Stimulated activated CD8-positive, alpha-beta memory T cell treated with anti-CD3 and anti-CD28 coated beads, Interleukin-7, amount 100 ng/mL, for 4 hours (primary cell): ENCODE data around the gene ACSF2.

Experiments
- DNase-seq, 2 donors: peaks; one replicate each; pipeline ENCODE4 v3.0.0-alpha.2; 2020; ENCODE audit warnings: low read depth in 2 of 2

ACSF2 gene

DNA sequence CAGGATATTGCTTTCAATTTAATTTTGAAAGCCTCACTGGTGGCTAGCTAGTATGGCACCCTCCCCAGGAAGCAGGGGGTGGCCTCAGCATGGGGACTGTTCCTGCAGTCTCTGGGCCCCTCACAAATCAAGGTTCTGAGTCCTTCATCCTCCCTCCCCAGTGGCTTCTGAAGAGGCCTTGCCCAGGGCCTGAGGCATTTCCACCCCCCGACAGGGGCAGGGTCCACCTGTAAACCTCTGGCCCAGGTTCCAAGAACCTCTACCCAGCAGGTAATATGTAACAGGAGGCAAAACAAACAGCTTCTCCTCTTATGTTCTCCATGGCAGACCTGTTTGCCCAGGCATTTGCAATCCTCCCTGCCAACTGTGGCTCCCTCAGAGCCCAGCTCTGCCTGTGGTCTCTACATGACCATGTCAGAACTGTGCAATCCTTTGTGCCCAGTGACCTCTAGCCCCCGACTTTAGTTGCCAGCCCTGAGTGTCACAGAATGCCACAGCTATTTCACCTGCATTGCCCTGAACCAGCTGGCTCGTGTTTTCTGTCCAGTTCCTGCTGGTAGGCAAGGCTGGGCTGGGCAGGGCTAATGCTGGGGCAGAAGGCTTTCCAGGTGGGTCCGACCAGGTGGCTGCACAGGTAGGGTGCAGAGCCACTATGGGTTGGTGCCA lies 14.3 kb downstream of the ACSF2 start:
- DNase-seq, result no peak

DNA sequence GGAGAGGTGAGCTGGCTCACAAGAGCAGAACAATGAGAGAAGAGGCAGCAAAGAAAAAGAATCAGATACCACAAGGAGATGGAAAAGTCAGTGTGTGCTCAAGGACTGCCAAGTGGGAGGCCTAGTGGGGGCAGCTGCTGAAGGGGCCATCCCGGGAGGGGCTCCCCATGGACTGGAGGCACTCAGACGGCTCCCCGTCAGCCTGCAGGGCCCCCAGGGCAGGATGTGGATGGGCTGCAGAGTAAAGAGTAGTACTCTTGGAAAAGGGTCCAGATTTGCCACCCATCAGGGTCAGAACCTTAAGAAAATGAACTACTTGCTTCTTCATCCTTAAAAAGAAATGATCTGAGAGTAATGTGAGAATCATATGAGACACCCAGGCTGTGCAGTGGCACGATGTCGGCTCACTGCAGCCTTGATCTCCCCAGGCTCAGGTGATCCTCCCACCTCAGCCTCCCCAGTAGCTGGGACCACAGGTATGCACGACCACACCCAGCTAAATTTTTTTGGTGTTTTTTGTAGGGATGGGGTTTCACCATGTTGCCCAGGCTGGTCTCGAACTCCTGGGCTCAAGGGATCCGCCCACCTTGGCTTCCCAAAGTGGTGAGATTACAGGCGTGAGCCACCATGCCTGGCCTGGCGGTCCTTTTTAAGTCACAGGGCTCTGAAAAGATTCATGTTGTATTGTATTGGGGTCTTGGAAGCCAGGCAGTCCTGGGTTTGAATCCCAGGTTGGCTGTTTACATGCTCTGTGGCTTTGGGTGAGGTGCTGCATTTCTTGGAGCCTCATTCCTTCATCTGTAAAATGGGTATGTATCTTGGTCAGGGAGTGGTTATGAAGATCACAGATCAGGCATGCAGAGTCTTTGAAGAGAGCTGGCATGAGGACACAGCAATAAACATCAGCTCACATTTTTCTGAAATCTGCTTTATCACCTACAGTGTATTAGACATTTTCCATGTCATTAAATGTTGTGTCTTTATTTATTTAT lies 15.1 kb downstream of the ACSF2 start:
- no peak for DNase-seq

DNA sequence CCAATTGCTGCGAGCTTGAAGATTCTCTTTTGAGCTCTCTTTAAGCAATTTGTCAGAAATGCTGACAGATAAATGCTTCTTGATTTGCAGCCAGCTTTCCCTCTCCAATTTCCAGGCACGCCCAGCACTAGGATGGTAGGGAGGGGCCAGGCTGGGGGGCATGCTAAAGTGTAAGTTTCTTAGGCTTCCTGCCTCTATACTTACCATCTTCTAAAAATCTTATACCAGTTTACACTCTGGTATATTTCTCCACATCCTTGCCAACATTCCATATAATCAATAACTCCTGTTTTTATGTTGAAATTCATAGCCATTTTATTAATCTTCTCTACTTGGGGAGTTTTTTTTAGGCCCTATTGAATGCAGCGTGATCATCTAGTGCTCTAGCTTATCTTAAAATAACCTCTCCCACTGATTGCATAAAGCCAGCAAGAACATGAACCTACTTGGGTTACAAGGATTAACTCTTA lies 17.5 kb downstream of the ACSF2 start:
- DNase-seq, result no peak

DNA sequence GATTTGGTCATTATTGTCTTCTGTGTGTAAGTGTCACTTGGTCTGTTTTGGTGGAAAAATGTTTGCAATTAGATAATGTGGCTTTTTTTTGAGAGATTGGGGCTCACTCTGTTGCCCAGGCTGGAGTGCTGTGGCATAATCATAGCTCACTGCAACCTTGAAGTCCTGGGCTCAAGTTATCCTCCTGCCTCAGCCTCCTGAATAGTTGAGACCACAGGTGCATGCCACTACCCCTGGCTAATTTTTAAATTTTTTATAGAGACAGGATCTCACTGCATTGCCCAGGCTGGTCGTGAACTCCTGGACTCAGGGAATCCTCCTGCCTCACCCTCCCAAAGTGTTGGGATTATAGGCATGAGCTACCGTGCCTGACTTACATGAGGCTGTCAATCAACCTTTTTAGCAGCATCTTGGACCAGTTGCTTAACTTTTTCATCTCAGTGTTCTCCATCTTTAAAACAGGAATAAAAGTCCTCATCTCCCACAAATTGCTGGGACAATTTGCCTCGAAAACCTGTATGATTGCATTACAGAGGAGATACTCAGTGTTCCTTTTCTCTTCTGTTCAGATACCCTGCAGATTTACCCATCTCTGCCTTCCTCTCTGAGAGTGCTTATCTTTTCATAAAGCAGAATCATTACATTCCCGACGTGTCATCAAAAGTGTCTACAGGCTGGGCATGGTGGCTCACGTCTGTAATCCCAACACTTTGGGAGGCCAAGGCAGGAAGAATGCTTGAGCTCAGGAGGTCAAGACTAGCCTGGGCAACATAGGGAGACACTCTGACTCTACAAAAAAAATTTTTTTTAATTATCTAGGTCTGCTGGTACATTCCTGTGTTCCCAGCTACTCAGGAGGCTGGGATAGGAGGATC lies 19.1 kb downstream of the ACSF2 start:
- no peak for DNase-seq

DNA sequence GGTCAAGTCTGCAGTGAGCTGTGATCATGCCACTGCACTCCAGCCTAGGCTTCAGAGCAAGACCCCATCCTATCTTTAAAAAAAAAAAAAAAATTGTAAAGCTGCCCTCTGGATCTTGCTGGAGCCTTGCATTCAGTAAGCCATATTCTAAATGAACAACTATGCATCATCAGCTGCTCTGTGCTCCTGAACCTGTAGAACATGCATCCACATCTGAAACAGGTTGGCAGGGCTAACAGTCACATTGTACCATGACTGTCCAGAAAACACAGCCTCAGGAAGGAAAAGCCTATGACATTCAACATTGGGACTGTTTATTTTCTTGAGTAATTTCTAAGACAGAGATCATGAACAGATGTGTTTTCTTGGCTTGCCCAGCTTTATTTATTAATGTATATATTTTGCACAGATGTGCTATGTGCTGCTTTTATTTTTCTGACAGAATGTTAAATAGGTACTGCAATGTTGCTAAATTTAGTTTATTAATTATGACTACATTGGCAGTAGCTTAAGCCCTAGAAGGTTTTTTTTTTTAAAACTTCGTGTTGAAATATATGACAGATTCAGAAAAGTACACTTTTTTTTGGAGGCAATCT lies 19.8 kb downstream of the ACSF2 start:
- DNase-seq, result no peak

DNA sequence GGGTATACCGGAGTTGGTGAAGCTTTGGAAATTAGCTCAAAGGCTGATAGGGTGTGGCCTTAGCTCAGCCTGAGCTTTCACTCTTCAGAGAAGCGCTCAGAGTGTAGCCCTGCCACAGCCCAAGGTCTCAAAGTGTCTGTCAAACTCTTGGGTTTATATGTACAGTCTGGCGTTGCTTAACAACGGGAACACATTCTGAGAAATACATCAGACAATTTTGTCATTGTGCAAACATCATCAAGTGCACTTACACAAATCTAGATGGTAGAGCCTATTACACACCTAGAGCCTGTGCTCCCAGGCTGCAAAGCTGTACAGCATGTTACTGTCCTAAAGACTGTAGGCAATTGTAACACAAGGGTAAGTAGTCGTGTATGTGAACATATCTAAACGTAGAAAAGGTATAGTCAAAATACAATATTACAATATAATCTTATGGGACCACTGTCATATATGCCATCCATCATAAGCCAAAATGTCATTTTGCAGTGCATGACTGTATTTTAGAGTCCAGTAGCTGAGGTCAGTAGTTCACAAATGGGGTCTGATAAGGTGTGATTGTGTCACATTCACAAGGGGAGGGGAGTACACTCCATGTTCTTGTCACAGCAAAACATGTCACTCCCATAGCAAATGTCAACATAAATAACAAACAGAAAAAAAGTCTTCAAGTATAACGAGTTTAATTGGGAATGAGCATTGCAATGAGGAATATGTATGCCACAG lies 22.0 kb downstream of the ACSF2 start:
- no peak for DNase-seq

DNA sequence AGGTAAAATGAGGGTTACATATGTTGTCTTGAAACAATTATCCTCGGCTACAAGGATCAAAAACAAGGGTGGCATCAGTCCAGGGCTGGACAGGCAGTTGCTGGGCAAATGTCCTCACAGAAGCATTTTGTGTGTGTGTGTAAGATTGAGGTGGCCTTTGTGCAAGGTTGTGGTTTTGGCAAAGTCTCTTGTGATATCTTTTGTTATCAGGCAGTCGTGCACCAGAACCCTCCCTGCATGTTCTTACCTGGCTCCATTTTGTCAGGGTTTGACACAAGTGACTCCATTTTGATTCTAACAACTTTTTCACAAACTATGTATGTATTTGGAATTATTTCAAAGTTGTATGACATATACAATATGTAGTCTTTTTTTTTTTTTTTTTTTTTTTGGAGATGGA lies 22.6 kb downstream of the ACSF2 start:
- no peak for DNase-seq

DNA sequence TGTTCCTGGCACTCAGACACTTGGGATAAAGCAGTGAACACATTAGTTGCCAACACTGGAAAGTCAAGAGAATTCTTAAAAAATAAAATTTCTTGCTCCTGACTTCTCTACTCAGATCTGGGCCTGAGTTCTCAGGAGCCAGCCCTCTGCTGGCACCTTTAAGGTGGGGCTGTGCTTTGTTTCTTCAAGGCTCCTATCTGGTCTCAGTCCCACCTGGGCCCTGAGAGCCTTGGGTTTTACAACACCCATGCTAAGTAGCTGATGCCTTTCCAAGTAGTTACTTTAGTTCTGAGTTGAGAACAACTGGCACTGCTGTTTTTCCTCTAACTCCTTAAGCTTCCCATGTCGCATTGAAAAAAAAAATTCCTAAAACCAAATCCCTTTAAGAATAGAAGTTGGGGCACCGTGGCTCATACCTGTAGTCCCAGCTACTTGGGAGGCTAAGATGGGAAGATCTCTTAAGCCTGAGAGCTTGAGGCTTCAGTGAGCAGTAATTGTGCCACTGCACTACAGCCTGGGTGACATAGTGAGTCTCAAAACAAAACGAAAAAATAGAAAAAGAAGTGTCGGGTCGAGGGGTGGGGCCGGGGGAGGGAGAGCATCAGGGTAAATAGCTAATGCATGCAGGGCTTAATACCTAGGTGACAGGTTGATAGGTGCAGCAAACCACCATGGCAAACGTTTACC lies 26.1 kb downstream of the ACSF2 start:
- DNase-seq, result no peak

DNA sequence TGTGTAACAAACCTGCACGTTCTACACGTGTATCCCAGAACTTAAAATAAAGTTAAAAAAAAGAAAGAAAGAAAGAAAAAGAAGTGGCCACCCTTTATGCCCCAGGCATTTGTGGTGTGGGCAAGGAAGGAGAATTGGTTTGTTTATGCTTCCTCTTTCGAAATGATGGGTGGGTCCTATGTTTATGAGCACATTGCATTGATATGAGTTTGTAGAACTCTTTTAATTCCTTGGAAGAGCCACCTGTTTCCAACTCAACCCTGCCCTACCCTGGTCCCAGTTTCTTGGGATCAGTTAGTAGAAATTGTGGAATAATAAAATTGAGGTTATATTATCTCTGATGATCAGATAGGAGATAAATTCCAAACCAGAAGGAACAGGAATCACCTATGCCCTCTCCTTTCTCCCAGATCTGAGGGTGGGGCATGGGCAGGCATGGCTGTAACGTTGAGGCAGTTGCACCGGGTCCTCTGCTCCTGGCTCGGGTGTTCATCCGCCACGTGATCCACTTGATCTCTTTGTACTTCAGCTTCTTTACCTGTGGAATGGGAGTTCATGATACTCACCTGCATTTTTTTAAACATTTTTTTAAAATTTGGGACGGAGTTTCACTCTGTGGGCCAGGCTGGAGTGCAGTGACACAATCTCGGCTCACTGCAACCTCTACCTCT lies 26.7 kb downstream of the ACSF2 start:
- DNase-seq, result no peak

DNA sequence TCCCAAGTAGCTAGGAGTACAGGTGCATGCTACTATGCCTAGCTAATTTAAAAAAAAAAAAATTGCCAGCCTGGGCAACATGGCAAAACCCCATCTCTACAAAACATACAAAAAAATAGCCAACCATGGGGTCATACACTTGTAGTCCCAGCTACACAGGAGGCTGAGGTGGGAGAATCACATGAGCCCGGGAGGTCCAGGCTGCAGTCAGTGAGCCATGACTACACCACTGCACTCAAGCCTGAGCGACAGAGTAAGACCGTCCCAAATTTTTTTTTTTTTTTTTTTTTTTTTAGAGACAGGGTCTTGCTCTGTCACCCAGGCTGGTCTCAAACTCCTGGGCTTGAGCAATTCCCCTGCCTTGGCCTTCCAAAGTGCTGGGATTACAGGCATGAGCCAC lies 27.9 kb downstream of the ACSF2 start:
- DNase-seq, result no peak

DNA sequence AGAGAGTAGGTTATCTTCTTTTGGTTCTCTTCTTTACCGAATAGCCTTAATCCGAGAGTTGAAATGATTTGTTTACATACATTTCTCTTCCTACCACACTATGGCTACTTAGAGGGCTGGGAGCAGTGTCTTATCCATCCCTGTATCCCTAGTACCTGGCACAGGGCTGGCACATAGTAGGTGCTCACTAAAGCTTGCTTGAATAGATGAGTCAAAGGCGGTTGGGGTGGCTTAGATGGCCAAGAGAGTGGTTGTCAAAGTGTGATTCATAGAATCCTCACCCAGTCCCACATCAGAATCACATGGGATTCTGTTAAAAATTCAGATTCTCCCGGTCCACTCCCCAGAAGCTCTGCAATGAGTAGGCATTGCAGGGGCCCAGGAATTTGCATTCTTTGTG lies 31.6 kb downstream of the ACSF2 start:
- DNase-seq, result no peak

DNA sequence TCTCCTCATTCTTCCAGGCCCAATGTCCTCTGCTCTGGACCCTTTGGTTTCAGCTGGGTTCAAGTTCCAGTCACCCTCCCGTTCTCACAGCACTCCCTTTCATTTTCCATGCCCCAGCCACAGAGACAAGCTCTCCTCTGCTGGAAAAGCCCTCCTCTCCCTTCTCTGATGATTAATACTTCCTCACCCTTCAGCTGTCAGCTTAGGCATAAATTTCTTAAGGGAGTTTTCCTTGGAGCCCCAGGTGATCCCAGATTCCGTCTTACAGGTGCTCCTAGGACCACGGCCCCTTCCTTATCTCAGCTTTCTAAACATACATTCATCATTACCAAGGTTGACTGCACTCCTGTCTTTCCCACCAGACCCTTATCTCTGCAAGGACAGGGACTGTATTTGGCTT lies 32.3 kb downstream of the ACSF2 start:
- DNase-seq, result no peak

DNA sequence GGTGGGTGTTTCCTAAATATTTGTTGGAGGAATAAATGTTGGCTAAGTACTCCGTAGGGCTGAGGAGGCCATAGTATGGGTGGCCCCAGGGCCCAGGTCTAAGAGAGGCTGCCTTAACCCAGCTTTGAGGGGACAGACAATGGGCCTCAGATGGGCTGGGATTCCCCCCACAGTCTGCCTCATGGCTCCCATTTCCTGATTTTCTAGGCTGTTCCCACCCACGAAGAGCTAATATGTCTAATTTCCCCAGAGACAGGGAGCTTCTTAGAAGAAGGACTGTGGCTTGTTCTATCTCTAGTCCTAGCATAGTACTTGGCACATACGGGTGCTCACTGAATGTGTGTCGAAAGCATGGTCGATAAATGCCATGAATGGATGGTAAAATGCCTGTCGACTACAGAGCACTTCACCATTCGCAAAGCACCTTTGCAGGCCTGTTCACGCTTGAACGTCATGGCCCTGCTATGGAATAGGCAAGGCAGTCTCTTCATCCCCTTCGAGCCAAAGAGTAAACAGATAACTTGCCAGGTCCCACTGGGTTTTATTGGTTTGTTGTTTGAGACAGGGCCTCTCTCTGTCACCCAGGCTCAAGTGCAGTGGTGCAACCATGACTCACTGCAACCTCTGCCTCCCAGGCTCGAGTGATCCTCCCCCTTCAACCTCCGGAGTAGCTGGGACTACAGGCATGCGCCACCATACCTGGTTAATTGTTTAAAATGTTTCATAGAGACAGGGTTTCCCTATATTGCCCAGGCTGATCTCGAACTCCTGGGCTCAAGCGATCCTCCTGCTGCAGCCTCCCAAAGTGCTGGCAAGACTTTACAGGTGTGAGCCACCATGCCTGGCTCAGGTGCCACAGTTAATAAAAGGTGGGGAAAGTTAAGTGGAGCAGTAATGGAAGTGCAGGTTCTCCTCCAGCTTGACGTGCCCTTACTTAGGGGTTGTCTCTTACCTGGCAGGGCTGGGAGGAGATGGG lies 33.0 kb downstream of the ACSF2 start:
- no peak for DNase-seq

DNA sequence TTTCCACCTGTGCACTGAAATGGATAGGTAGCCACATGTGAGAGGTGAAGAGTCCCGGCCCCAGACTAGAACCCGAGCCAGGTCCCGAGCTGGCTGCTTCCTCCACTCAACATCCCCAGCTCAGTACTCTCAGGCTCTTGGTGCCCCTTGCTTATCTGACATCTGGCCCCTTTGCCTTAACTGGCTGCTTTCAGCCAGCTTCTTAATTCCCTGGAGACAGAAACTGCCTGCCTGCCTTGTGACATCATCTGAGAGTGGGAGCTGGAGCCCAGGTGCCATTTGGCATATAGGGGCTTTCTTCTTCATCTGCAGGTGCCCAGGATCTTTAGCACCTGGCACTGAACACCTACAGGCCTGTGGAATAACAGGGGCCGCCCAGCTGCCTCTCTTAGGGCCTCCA lies 33.7 kb downstream of the ACSF2 start:
- DNase-seq, result no peak

DNA sequence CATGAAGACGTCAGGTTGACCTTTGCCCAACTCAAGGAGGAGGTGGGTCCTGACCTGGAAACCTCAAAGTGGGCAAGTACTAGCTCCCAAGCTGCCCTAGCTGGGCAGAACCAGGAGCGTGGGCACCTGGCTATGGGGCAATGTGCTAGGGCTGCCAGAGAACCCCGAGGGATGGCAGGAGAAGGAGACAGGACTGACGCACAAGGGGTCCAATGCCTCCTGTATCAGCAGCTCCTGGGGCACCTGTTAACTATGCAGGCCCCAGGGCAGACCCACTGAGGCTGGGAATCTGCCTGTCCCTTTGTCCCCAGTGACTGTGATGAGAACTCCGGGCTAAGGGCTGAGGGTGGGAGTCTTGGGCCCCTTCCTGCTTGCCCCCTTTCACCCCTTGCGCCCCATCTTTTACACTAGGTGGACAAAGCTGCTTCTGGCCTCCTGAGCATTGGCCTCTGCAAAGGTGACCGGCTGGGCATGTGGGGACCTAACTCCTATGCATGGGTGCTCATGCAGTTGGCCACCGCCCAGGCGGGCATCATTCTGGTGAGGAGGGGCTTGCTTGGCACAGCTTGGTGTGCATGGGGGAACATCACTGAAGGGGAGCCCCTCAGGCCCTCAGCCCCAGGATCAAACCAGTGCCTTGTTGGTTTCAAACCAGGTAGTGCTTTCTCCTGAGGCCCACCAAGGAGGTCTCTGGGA lies 35.0 kb downstream of the ACSF2 start:
- no peak for DNase-seq

DNA sequence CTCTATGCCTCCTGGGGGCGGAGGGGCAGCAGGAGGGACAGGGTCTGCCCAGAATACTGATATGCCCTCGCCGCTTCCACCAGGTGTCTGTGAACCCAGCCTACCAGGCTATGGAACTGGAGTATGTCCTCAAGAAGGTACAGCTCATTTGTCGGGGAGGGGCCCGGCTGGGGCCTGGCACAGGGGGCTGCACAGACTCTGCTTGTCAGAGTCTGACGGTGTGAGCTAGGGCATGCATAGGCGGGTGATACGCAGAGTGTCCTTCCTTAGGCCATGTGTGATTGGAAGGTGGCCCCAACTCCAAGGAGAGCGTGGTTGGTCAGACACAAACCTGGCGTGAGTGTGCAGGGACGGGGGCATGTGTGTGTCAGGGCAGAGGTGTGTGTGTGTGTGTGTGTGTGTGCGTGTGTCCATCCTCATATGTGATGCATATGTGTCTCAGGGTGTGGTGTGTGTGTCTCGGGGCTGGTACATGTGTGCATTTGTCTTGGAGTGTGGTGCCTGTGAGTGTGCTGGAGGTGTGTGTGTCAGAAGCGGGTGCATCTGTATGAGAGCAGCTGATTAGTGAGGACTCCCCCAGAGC lies 35.6 kb downstream of the ACSF2 start:
- DNase-seq, result no peak

DNA sequence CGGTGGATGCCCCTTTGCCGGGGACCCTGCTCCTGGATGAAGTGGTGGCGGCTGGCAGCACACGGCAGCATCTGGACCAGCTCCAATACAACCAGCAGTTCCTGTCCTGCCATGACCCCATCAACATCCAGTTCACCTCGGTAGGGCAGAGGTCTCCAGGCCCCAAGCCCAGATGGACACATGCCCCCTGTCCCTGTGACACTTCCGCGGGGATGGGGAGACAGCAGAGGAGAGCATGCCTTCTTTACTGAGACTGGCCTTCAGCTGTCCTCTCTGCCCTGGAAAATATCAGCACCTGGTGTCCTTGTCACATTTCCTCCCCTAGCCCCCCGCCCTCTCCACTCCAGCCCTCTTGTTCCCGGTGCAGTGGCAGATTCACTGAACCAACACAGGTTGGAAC lies 36.4 kb downstream of the ACSF2 start:
- no peak for DNase-seq

DNA sequence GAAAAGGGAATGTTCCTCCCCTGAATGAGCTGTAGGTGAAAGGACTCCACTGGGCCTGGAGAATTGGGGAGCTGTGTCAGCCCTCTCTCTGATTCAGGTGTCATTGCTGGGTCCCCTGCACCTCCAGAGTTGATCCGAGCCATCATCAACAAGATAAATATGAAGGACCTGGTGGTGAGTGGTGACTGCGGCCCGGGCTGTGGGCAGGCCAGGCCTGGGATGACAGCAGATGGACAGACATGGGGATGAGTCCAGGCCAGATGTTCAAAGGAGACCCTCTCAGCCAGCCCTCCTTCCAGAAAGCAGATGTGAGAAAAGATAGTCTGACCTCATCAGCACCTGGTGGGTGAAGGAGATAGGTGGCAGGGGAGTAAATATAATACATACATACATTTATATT lies 38.1 kb downstream of the ACSF2 start:
- no peak for DNase-seq
